GM12874 (cell line): ENCODE results near the gene UST.

Source experiments
- TF ChIP-seq, protein P1 (sequence below): IDR thresholded peaks from 2 replicates; pipeline ENCODE4 v1.5.1; 2011; ENCODE audit warnings: low read depth, mild to moderate bottlenecking, control low read depth, low read length, moderate library complexity; ENCODE audit not compliant: insufficient read depth

UST gene

DNA sequence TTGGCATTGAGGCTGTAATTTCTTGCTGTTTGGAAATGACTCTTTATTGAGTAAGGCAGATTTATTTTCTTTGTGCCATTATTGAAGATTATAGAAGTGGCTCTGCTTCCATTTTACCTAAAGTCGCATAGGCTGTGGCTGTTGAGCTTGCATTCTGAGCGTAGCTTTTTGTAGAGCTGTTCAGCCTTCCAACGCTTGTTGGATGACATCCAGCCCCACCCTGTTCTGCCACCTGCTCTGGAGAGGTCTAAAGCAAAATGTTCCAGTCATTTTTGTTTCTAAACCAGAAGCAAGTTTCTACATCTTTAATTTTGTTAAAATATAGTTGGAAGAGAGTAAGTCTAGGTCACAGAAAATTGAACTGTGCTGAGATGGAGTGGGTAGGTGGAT, 24.4 kb downstream of the UST start:
- TF ChIP-seq, protein P1, sequence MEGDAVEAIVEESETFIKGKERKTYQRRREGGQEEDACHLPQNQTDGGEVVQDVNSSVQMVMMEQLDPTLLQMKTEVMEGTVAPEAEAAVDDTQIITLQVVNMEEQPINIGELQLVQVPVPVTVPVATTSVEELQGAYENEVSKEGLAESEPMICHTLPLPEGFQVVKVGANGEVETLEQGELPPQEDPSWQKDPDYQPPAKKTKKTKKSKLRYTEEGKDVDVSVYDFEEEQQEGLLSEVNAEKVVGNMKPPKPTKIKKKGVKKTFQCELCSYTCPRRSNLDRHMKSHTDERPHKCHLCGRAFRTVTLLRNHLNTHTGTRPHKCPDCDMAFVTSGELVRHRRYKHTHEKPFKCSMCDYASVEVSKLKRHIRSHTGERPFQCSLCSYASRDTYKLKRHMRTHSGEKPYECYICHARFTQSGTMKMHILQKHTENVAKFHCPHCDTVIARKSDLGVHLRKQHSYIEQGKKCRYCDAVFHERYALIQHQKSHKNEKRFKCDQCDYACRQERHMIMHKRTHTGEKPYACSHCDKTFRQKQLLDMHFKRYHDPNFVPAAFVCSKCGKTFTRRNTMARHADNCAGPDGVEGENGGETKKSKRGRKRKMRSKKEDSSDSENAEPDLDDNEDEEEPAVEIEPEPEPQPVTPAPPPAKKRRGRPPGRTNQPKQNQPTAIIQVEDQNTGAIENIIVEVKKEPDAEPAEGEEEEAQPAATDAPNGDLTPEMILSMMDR = no peak

DNA sequence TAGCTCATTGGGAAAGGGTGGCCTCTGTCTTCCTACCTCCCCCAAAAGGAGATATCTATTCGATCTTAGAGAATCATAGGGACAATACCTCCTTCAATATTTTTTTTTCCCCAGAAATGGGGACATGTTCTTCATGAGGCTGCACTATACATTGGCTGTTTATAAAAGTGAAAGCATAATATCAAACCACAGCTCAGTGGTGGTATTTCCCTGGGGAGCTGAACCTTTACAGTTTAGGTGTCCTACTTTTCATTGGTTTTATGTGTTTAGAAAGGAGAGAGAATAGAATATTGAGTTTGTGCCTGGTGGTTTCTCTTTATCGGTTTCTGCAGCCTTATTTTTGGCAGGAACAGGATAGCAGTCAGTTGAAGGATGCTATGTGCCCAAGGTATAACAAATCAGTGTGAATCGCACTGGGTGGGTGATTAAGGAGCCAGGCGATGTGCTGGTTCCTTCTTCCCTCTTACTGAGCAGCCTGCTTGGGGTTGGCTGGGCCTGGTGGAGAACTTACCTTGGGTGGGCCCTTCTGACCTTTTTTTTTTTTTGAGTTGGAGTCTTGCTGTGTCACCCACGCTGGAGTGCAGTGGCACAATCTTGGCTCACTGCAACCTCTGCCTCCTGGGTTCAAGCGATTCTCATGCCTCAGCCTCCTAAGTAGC, 25.2 kb downstream of the UST start:
- TF ChIP-seq, protein P1 = no peak

DNA sequence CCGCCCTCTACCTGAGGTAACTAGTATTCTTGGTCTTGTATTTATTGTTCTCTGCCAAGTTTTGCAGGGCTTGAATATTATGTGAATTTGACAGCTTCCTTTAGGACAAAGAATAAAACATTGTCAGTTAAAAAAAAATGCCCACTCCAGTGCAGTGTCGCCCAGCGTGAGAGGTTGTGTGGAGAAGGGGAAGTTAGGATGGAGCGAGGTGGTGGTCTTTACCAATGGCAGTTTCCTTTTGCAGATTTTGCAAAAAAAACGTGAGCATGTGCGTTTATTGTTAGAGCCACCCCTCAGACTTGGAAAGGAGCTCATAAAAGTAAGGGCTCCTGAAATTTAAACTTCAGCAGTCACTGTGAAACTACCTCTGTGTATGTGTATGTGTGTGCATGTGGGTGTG, 28.3 kb downstream of the UST start:
- TF ChIP-seq, protein P1 = no peak

DNA sequence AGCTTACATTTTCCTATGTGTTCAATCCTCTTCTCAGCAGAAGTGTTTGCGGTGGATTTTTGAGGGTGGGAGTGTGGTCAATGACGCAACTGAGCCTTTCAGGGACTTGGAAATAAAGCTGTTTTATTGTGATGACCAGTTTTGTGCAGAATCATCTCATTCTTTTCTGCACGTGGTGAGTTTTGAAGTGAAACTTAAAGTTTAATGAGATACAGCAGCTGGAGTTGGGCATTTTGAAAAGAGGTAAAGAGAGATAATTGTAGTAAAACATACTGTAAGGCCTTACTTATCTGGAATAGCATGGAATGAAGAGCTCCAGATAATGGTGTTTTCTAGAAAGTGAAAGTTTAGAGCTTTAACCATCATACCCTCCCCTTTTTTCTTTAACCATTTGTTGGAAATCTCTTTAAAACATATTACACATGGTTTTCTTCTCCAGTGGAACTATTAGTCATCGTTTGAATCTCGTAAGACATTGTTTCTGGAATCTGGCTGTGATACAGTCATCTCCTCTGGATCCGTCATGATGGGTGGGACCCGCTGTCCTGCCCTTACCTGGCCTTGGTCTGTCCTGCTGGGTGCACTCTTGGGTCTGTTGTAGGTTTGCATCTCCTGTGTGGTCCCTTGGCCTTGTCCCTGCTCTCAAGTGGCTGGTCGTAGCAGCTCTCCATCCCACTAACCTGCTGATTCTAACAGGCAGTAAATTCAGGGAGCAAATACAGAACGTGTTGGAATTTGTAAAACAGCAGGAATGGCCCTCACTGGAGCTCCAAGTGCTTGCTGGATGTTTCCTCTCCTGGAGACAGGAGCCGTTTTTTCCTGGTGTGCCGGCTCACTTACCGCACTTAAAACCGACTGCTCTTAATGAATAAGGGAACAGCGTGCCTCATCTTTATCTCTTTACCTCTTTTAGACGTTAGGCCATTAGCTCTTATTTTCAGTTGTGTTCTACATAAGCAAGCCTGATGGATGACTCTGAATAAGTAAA, 29.8 kb downstream of the UST start:
- TF ChIP-seq, protein P1 = no peak

DNA sequence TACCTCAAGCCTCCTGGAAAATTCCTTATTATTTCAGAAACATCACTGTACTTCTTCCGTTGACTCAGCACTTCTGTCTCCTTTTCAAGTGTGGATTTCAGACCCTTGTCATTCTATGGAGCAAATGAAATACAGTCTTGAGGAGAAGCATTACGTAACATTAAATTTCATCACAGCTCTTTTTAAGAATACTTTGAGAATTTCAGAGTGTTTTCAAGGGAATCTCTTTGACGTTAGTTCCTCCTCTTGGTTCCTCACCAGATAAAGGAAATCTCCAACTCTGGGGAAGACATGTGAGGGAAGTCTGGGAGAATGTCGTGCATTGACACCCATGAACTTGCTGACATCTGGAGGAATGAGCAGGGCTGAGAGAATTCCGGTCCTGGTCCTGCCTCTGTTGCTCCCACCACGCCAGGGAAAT, 32.3 kb downstream of the UST start:
- TF ChIP-seq, protein P1 = no peak

DNA sequence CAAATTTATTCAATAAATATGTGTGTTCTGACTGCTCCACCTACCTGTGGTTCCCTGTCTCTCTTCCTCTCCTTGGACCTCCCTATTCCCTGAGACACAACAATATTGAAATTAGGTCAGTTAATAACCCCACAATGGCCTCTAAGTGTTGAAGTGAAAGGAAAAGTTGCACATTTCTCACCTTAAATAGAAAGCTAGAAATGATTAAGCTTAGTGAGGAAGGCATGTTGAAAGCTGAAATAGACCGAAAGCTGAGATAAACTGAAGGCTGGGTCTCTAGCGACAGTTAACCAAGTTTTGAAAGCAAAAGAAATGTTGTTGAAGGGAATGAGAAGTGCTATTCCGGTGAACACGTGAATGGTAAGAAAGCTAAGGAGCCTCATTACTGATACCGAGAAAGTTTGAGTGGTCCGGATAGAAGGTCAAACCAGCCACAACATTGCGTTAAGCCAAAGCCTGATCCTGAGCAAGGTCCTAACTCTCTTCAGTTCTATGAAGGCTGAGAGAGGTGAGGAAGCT, 34.1 kb downstream of the UST start:
- TF ChIP-seq, protein P1 = no peak

DNA sequence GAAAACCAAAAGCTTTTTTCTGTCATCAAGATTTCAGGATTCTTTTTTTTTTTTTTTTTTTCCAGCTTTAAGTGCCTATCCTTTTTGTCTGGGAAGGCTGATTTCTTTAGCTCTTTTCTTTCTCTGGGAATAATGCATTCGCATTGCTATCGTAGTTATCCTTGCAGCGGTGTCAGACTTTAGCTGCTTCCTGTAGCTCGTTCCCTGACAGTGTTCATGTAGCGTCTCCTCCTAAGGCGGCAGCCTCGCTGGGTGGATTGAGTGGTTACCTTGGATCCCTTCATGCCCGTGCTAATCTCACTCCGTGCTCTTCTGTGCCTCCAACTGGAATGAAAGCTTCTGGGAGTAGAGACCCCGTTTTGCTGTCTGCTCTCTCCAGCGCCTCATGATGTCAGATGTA, 43.1 kb downstream of the UST start:
- TF ChIP-seq, protein P1 = no peak
